ENCODE data around the gene RFXAP.

- TF ChIP-seq CTCF (conservative IDR thresholded peaks at IDR 0.05) = no peak
- TF ChIP-seq ZFX (IDR thresholded peaks at IDR 0.05) = no peak
Observed at GRCh38 chr13:36822785-36823184, 3.8 kb downstream of the RFXAP start.
